ENCODE results near the gene TYW1. TPM values are rescaled to one million over a fixed set of nuclear protein-coding genes. Genes with fewer than 3 reads are reported as not detected.
"Not testable (repeated sequence)": the region's sequence is repeated elsewhere in the genome, so short reads cannot be mapped to it uniquely, and the experiment has no call there.

TYW1 gene
- total and polyA plus RNA-seq, 9 donors: 13.2 to 16.3 (median 14.6) TPM

GRCh38 chr7:67226967-67227366 is 230.3 kb downstream of the TYW1 start:
- DNase-seq; H3K4me3 ChIP-seq (ENCODE audit: low read length); H3K4me1 ChIP-seq (ENCODE audit: control insufficient read depth, insufficient read depth, low read length); H3K27ac ChIP-seq (ENCODE audit: low read length); H3K9me3 ChIP-seq (replicated peaks; ENCODE audit: control insufficient read depth, low read depth, low read length); H3K36me3 ChIP-seq (ENCODE audit: control insufficient read depth, insufficient read depth, low read length); H3K27me3 ChIP-seq (ENCODE audit: control insufficient read depth, insufficient read depth, low read length): not testable (repeated sequence)
- WGBS (ENCODE audit: insufficient coverage): no CpG with 5 or more reads among the region's 6 CpGs

GRCh38 chr7:67229018-67229417 is 232.4 kb downstream of the TYW1 start:
- not testable (repeated sequence) for H3K36me3 ChIP-seq (ENCODE audit: control insufficient read depth, insufficient read depth, low read length); DNase-seq; H3K9me3 ChIP-seq (replicated peaks; ENCODE audit: control insufficient read depth, low read depth, low read length); H3K27me3 ChIP-seq (ENCODE audit: control insufficient read depth, insufficient read depth, low read length); H3K4me1 ChIP-seq (ENCODE audit: control insufficient read depth, insufficient read depth, low read length); H3K4me3 ChIP-seq (ENCODE audit: low read length); H3K27ac ChIP-seq (ENCODE audit: low read length)
- 71% methylated on average over 5 of the region's 9 CpGs for WGBS (ENCODE audit: insufficient coverage)

- H3K4me1 ChIP-seq (ENCODE audit: control insufficient read depth, insufficient read depth, low read length); H3K9me3 ChIP-seq (replicated peaks; ENCODE audit: control insufficient read depth, low read depth, low read length); H3K4me3 ChIP-seq (ENCODE audit: low read length); H3K36me3 ChIP-seq (ENCODE audit: control insufficient read depth, insufficient read depth, low read length); H3K27me3 ChIP-seq (ENCODE audit: control insufficient read depth, insufficient read depth, low read length); H3K27ac ChIP-seq (ENCODE audit: low read length); DNase-seq: not testable (repeated sequence)
- no CpG with 5 or more reads among the region's 1 CpG for WGBS (ENCODE audit: insufficient coverage)
Observed at GRCh38 chr7:67230029-67230428, 233.4 kb downstream of the TYW1 start.

GRCh38 chr7:67233506-67233905 is 236.9 kb downstream of the TYW1 start:
- DNase-seq; H3K4me3 ChIP-seq (ENCODE audit: low read length); H3K27ac ChIP-seq (ENCODE audit: low read length); H3K9me3 ChIP-seq (replicated peaks; ENCODE audit: control insufficient read depth, low read depth, low read length); H3K36me3 ChIP-seq (ENCODE audit: control insufficient read depth, insufficient read depth, low read length); H3K4me1 ChIP-seq (ENCODE audit: control insufficient read depth, insufficient read depth, low read length); H3K27me3 ChIP-seq (ENCODE audit: control insufficient read depth, insufficient read depth, low read length): not testable (repeated sequence)
- WGBS (ENCODE audit: insufficient coverage): no CpG with 5 or more reads among the region's 7 CpGs

- WGBS (ENCODE audit: insufficient coverage): 55% methylated on average over 6 of the region's 7 CpGs
- not testable (repeated sequence) for H3K27me3 ChIP-seq (ENCODE audit: control insufficient read depth, insufficient read depth, low read length); H3K36me3 ChIP-seq (ENCODE audit: control insufficient read depth, insufficient read depth, low read length); H3K27ac ChIP-seq (ENCODE audit: low read length); H3K9me3 ChIP-seq (replicated peaks; ENCODE audit: control insufficient read depth, low read depth, low read length); H3K4me3 ChIP-seq (ENCODE audit: low read length); H3K4me1 ChIP-seq (ENCODE audit: control insufficient read depth, insufficient read depth, low read length)
- peak; percentile 5 for DNase-seq
Observed at GRCh38 chr7:67236216-67236615, 239.6 kb downstream of the TYW1 start.

GRCh38 chr7:67242871-67243270 is 246.2 kb downstream of the TYW1 start:
- H3K36me3 ChIP-seq (ENCODE audit: control insufficient read depth, insufficient read depth, low read length); DNase-seq; H3K4me1 ChIP-seq (ENCODE audit: control insufficient read depth, insufficient read depth, low read length); H3K4me3 ChIP-seq (ENCODE audit: low read length); H3K9me3 ChIP-seq (replicated peaks; ENCODE audit: control insufficient read depth, low read depth, low read length); H3K27ac ChIP-seq (ENCODE audit: low read length); H3K27me3 ChIP-seq (ENCODE audit: control insufficient read depth, insufficient read depth, low read length): not testable (repeated sequence)
- WGBS (ENCODE audit: insufficient coverage): no CpG with 5 or more reads among the region's 1 CpG

GRCh38 chr7:67248364-67248763 is 251.7 kb downstream of the TYW1 start:
- H3K4me1 ChIP-seq (ENCODE audit: control insufficient read depth, insufficient read depth, low read length): not testable (repeated sequence)

GRCh38 chr7:67251986-67252558 is 255.4 kb downstream of the TYW1 start:
- WGBS (ENCODE audit: insufficient coverage): 80% methylated on average over 1 of the region's 1 CpG
- H3K4me1 ChIP-seq (ENCODE audit: control insufficient read depth, insufficient read depth, low read length): no peaks in the 10 kb centered on the region
- no peak overlapping the region for H3K4me3 ChIP-seq (ENCODE audit: low read length)
- DNase-seq: no peak
- H3K27me3 ChIP-seq (ENCODE audit: control insufficient read depth, insufficient read depth, low read length): no peaks in the 10 kb centered on the region
- no peaks in the 10 kb centered on the region for H3K36me3 ChIP-seq (ENCODE audit: control insufficient read depth, insufficient read depth, low read length)
- no peak overlapping the region for H3K27ac ChIP-seq (ENCODE audit: low read length)
- peaks cover 7% of the 10 kb centered on the region for H3K9me3 ChIP-seq (replicated peaks; ENCODE audit: control insufficient read depth, low read depth, low read length)

More at GRCh38 chr7:67248364-67248763, 251.7 kb downstream of the TYW1 start:
- not testable (repeated sequence) for H3K9me3 ChIP-seq (replicated peaks; ENCODE audit: control insufficient read depth, low read depth, low read length); H3K4me3 ChIP-seq (ENCODE audit: low read length); H3K36me3 ChIP-seq (ENCODE audit: control insufficient read depth, insufficient read depth, low read length); H3K27ac ChIP-seq (ENCODE audit: low read length); DNase-seq; H3K27me3 ChIP-seq (ENCODE audit: control insufficient read depth, insufficient read depth, low read length)
- no CpG with 5 or more reads among the region's 5 CpGs for WGBS (ENCODE audit: insufficient coverage)

- not testable (repeated sequence) for H3K27ac ChIP-seq (ENCODE audit: low read length); H3K27me3 ChIP-seq (ENCODE audit: control insufficient read depth, insufficient read depth, low read length); H3K36me3 ChIP-seq (ENCODE audit: control insufficient read depth, insufficient read depth, low read length); H3K4me1 ChIP-seq (ENCODE audit: control insufficient read depth, insufficient read depth, low read length); H3K9me3 ChIP-seq (replicated peaks; ENCODE audit: control insufficient read depth, low read depth, low read length); DNase-seq; H3K4me3 ChIP-seq (ENCODE audit: low read length)
- 100% methylated on average over 1 of the region's 3 CpGs for WGBS (ENCODE audit: insufficient coverage)
Observed at GRCh38 chr7:67255076-67255475, 258.4 kb downstream of the TYW1 start.

GRCh38 chr7:67257779-67258178 is 261.1 kb downstream of the TYW1 start:
- not testable (repeated sequence) for DNase-seq

GRCh38 chr7:67259363-67259762 is 262.7 kb downstream of the TYW1 start:
- H3K27me3 ChIP-seq (ENCODE audit: control insufficient read depth, insufficient read depth, low read length); H3K36me3 ChIP-seq (ENCODE audit: control insufficient read depth, insufficient read depth, low read length); DNase-seq; H3K4me3 ChIP-seq (ENCODE audit: low read length); H3K9me3 ChIP-seq (replicated peaks; ENCODE audit: control insufficient read depth, low read depth, low read length); H3K4me1 ChIP-seq (ENCODE audit: control insufficient read depth, insufficient read depth, low read length); H3K27ac ChIP-seq (ENCODE audit: low read length): not testable (repeated sequence)
- WGBS (ENCODE audit: insufficient coverage): no CpG with 5 or more reads among the region's 6 CpGs

More at GRCh38 chr7:67257779-67258178, 261.1 kb downstream of the TYW1 start:
- H3K27ac ChIP-seq (ENCODE audit: low read length); H3K4me1 ChIP-seq (ENCODE audit: control insufficient read depth, insufficient read depth, low read length); H3K27me3 ChIP-seq (ENCODE audit: control insufficient read depth, insufficient read depth, low read length); H3K4me3 ChIP-seq (ENCODE audit: low read length); H3K36me3 ChIP-seq (ENCODE audit: control insufficient read depth, insufficient read depth, low read length); H3K9me3 ChIP-seq (replicated peaks; ENCODE audit: control insufficient read depth, low read depth, low read length): not testable (repeated sequence)
- no CpG with 5 or more reads among the region's 1 CpG for WGBS (ENCODE audit: insufficient coverage)

Data from muscle of leg (tissue), 11 donors.